GM12874 (cell line): Measurements from ENCODE around the gene SCN1A.

Experiments used
- CTCF ChIP-seq: IDR thresholded peaks from 2 replicates; pipeline ENCODE4 v1.5.1; 2011; ENCODE audit warnings: low read depth, mild to moderate bottlenecking, control low read depth, low read length, moderate library complexity; ENCODE audit not compliant: insufficient read depth

Gene SCN1A

GRCh38 chr2:166144071-166144470 lies 16.3 kb upstream of the SCN1A start:
- TF ChIP-seq CTCF: no peak

- TF ChIP-seq CTCF: no peak
These were observed 13.1 kb upstream of the SCN1A start for GRCh38 chr2:166140932-166141331.

GRCh38 chr2:166140475-166140874 lies 12.7 kb upstream of the SCN1A start:
- TF ChIP-seq CTCF: no peak

GRCh38 chr2:166138667-166139066 lies 10.8 kb upstream of the SCN1A start:
- no peak for TF ChIP-seq CTCF

- no peak for TF ChIP-seq CTCF
These were observed 10.3 kb upstream of the SCN1A start for GRCh38 chr2:166138144-166138543.

GRCh38 chr2:166137331-166137730 lies 9.5 kb upstream of the SCN1A start:
- no peak for TF ChIP-seq CTCF

- no peak for TF ChIP-seq CTCF
These were observed 8.0 kb upstream of the SCN1A start for GRCh38 chr2:166135849-166136258.
